CD4-positive, alpha-beta T cell treated with Interleukin-10 for 1 hour (primary cell): ENCODE measurements around the gene TMEM88.

Source experiments
- DNase-seq: peaks from one replicate; pipeline ENCODE4 v3.0.0-alpha.2; 2020

TMEM88 gene

GRCh38 chr17:7833011-7833794 lies 21.7 kb upstream of the TMEM88 start:
- no peak for DNase-seq

GRCh38 chr17:7833795-7834541 lies 20.9 kb upstream of the TMEM88 start, which contains the start of gene KDM6B:
TSS of gene KDM6B (plus strand) at chr17:7834217. CDS start at chr17:7845555, 11,338 bp downstream.
- DNase-seq = peak; percentile 89

GRCh38 chr17:7834542-7834956 lies 20.3 kb upstream of the TMEM88 start:
- DNase-seq = peak; percentile 80

- peak; percentile 95 for DNase-seq
These were observed 19.7 kb upstream of the TMEM88 start for GRCh38 chr17:7834957-7835813.

- DNase-seq = no peak
These were observed 18.9 kb upstream of the TMEM88 start for GRCh38 chr17:7835814-7836595.

- peak; percentile 85 for DNase-seq
These were observed 18.1 kb upstream of the TMEM88 start for GRCh38 chr17:7836596-7837407.

- peak; percentile 30 for DNase-seq
These were observed 17.3 kb upstream of the TMEM88 start for GRCh38 chr17:7837408-7838088.

- peak; percentile 51 for DNase-seq
These were observed 16.5 kb upstream of the TMEM88 start for GRCh38 chr17:7838090-7839075.

GRCh38 chr17:7839190-7839875 lies 15.5 kb upstream of the TMEM88 start:
- DNase-seq = peak; percentile 27

GRCh38 chr17:7839876-7840261 lies 15.0 kb upstream of the TMEM88 start:
- DNase-seq = peak; percentile 52

- DNase-seq = no peak
These were observed 14.4 kb upstream of the TMEM88 start for GRCh38 chr17:7840441-7840840.

GRCh38 chr17:7840875-7841274 lies 14.0 kb upstream of the TMEM88 start:
- no peak for DNase-seq

GRCh38 chr17:7841396-7841914 lies 13.4 kb upstream of the TMEM88 start:
- DNase-seq = peak; percentile 93

- DNase-seq = peak; percentile 87
These were observed 12.9 kb upstream of the TMEM88 start for GRCh38 chr17:7841915-7842379.

GRCh38 chr17:7842380-7843256 lies 12.2 kb upstream of the TMEM88 start:
- DNase-seq = peak; percentile 98

GRCh38 chr17:7843257-7843535 lies 11.7 kb upstream of the TMEM88 start:
- DNase-seq = no peak

- peak; percentile 96 for DNase-seq
These were observed 11.2 kb upstream of the TMEM88 start for GRCh38 chr17:7843536-7844291.
